ENCODE results near the gene OGN.

GRCh38 chr9:92432350-92432749 is 28.0 kb upstream of the OGN start:
- TF ChIP-seq CTCF (IDR thresholded peaks at IDR 0.05; ENCODE audit: poor library complexity) (no peak), EZH2 (IDR thresholded peaks at IDR 0.05; ENCODE audit: borderline replicate concordance) (no peak)
